Measurements from ENCODE around the gene PHAF1. TPM values are rescaled to one million over a fixed set of nuclear protein-coding genes. Genes with fewer than 3 reads are reported as not detected.

The PHAF1 gene
- total and polyA plus RNA-seq, 4 donors, result 15.5 to 32.2 (median 24.1) TPM

- 1% methylated on average over 94 of the region's 94 CpGs for WGBS (ENCODE audit: insufficient coverage)
- peaks cover 42% of the 10 kb centered on the region for H3K36me3 ChIP-seq (ENCODE audit: control insufficient read depth, insufficient read depth, low read length)
- H3K9me3 ChIP-seq (ENCODE audit: control insufficient read depth, insufficient read depth, low read length), result no peaks in the 10 kb centered on the region
- peaks cover 39% of the 10 kb centered on the region for H3K4me1 ChIP-seq (ENCODE audit: control insufficient read depth, insufficient read depth, low read length)
- peak overlapping the region; percentile 36 for H3K4me3 ChIP-seq (ENCODE audit: low read depth, low read length)
- peak in 1 of 6 donors; percentile 68 for DNase-seq (ENCODE audit: low read depth in 4 of 6, low spot score in 6 of 6)
- H3K27me3 ChIP-seq (ENCODE audit: control insufficient read depth, insufficient read depth, low read length), result peaks cover 65% of the 10 kb centered on the region
- H3K27ac ChIP-seq (ENCODE audit: low read depth, low read length), result peak overlapping the region; percentile 65
These were observed 40.5 kb downstream of the PHAF1 start for GRCh38 chr16:67150047-67150832.

DNA sequence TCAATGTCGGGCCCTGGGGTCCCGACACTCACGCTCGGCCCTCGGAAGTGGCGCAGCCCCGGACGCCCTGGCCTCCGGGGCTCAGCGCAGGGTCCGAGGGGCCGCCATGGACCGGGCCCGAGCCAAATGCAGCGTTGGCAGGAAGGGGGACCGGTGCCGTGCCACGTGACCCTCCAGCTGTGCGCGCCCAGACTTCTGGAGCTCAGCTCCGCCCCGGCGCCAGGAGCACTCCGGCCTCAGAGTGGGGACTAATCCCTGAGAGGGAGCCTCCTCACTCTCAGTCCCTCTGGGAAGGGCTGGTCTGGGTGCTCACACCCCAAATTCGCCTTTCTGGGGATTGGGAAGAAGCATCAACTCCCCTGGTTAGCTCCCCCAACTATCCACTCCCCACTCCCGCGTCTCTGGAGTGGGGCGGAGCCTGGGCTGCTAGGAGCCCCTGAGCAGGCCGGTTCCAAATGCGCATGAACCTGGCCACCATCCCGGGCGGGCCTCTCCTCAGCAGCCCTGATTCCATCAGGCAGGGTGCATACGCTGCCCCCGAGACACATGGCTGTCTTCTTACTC, 41.2 kb downstream of the PHAF1 start, which contains the start of gene B3GNT9:
TSS of gene B3GNT9 (minus strand) at position 166 of the 564 bp plus-strand sequence. CDS start 513 bp downstream, outside the sequence.
- Histone ChIP-seq H3K4me3 (ENCODE audit: low read depth, low read length) (peak within 1 kb of the TSS; percentile 36), H3K4me1 (ENCODE audit: control insufficient read depth, insufficient read depth, low read length) (peaks cover 45% of the 10 kb centered on the region), H3K9me3 (ENCODE audit: control insufficient read depth, insufficient read depth, low read length) (no peaks in the 10 kb centered on the region), H3K27me3 (ENCODE audit: control insufficient read depth, insufficient read depth, low read length) (peaks cover 71% of the 10 kb centered on the region), H3K36me3 (ENCODE audit: control insufficient read depth, insufficient read depth, low read length) (peaks cover 35% of the 10 kb centered on the region), H3K27ac (ENCODE audit: low read depth, low read length) (peak within 1 kb of the TSS; percentile 65)
- 3% methylated on average over 34 of the region's 34 CpGs for WGBS (ENCODE audit: insufficient coverage)
- peak in 2 of 6 donors; percentile 13 to 85 for DNase-seq (ENCODE audit: low read depth in 4 of 6, low spot score in 6 of 6)

DNA sequence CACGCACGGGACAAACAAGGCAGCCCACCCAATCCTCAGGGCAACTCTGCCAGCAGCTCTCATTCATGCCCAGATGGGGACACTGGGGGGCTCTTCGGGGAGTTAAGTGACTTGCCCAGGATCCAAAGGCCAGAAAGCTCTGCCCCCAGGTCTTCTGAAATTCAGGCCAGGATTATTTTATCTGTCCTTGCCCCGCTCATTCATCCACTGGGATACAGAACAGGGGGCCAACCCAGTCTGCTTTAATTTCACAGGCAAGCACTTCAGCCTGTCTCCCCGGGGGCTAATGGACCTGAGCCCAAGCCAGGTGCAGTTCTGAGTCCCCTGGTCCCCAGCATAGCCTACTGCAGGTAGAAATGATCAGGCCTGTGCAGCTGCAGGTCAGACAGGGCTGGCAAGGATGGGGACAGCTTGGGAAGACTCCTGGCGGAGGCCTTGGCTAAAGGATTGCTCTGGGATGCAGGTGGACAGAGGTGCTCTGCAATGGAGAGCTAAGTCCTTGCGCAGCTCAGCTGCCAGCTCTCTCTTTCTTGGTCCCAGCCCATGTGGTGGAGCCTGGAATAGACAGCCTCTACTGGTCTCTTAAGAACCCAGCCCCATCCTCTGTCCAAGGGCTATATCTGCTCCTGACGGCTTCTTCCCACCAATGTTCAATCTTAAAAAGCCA, 41.8 kb downstream of the PHAF1 start:
- H3K36me3 ChIP-seq (ENCODE audit: control insufficient read depth, insufficient read depth, low read length), result peaks cover 29% of the 10 kb centered on the region
- H3K9me3 ChIP-seq (ENCODE audit: control insufficient read depth, insufficient read depth, low read length), result no peaks in the 10 kb centered on the region
- peaks cover 77% of the 10 kb centered on the region for H3K27me3 ChIP-seq (ENCODE audit: control insufficient read depth, insufficient read depth, low read length)
- WGBS (ENCODE audit: insufficient coverage), result 49% methylated on average over 7 of the region's 8 CpGs
- DNase-seq (ENCODE audit: low read depth in 4 of 6, low spot score in 6 of 6), result no peak
- no peak overlapping the region for H3K27ac ChIP-seq (ENCODE audit: low read depth, low read length)
- peak overlapping the region; percentile 36 for H3K4me3 ChIP-seq (ENCODE audit: low read depth, low read length)
- H3K4me1 ChIP-seq (ENCODE audit: control insufficient read depth, insufficient read depth, low read length), result peaks cover 48% of the 10 kb centered on the region

DNA sequence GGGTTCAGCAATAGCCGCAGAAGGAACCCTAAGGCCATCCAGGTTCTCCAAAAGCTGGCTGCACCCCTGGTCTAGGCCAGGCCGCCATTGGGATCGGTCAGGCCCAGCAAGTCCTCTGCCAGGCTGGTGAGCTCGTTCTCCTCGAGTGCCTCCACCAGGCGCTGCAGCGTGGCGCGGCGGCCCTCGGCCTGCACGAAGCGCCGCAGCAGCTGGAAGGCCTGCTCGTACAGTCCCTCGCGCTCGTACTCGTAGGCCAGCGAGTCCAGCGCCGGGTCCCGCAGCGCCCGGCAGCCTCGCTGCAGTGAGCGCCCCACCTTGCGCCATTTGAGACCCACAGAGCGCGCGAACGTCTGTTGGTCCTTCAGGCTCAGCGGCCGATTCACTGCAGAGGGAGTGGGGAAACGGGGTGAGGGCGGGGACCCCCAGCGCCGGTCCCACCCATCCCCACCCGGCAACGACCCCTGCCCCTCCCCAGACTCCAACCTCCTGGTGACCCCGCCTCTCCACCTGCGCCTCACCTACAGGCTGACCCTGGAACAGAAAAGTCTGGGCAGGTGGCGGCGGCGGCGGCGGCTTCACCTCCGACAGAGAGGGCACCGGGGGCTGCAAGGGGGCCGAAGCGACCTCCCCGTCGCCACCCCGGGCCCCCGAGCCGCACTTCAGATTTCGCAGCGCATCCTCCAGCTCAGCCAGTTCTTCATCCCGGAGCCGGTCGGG, 45.0 kb downstream of the PHAF1 start:
- 6% methylated on average over 53 of the region's 61 CpGs for WGBS (ENCODE audit: insufficient coverage)
- Histone ChIP-seq H3K36me3 (ENCODE audit: control insufficient read depth, insufficient read depth, low read length) (no peaks in the 10 kb centered on the region), H3K27ac (ENCODE audit: low read depth, low read length) (no peak overlapping the region), H3K27me3 (ENCODE audit: control insufficient read depth, insufficient read depth, low read length) (peaks cover 85% of the 10 kb centered on the region), H3K4me3 (ENCODE audit: low read depth, low read length) (peak overlapping the region; percentile 32), H3K9me3 (ENCODE audit: control insufficient read depth, insufficient read depth, low read length) (no peaks in the 10 kb centered on the region), H3K4me1 (ENCODE audit: control insufficient read depth, insufficient read depth, low read length) (peaks cover 43% of the 10 kb centered on the region)
- peak in 1 of 6 donors; percentile 30 for DNase-seq (ENCODE audit: low read depth in 4 of 6, low spot score in 6 of 6)

DNA sequence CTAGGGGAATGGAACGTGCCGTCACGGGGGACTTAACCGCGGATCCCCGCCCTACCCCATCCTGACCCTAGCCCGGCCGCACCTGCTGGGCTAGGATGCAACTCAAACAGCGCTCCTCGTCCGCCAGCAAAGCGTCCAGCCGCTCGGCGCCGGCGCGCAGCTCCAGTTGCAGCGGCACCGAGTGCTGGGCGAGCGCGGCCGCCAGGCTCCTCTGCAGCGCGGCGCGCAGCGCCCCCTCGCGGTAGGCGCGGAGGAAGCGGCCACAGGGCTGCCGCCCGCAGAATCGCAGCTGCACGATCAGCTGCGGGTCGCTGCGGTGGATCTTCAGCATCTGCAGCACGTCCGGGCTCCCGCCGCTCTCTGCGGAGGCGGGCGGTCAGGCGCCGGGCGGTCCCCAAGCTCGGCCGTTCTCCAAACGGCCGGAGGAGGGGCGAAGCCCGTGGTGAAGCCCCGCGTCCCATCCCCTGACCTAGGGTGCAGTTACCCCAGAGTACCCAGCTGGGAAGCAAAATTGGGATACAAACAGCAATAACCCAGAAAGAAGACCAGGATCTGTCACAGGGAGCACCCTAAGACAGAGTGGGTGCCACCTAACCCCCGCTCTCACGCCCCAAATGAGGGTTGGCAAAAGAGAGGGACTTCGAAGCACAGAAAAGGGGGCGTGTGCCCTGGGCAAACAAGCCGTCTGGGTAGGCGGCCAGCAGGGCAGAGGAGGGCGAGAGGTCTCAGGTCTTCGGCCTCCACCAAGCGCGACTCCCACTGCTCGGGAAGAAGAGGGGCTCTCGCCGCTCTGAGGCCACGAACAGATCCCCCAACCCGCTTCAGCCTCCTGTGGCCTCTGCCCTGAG, 45.8 kb downstream of the PHAF1 start:
- no peaks in the 10 kb centered on the region for H3K9me3 ChIP-seq (ENCODE audit: control insufficient read depth, insufficient read depth, low read length)
- peaks cover 47% of the 10 kb centered on the region for H3K4me1 ChIP-seq (ENCODE audit: control insufficient read depth, insufficient read depth, low read length)
- no peaks in the 10 kb centered on the region for H3K36me3 ChIP-seq (ENCODE audit: control insufficient read depth, insufficient read depth, low read length)
- H3K27me3 ChIP-seq (ENCODE audit: control insufficient read depth, insufficient read depth, low read length), result peaks cover 85% of the 10 kb centered on the region
- H3K27ac ChIP-seq (ENCODE audit: low read depth, low read length), result no peak overlapping the region
- WGBS (ENCODE audit: insufficient coverage), result 2% methylated on average over 74 of the region's 74 CpGs
- peak in 4 of 6 donors; percentile 62 to 92 (median 81) for DNase-seq (ENCODE audit: low read depth in 4 of 6, low spot score in 6 of 6)
- H3K4me3 ChIP-seq (ENCODE audit: low read depth, low read length), result peak overlapping the region; percentile 32

- H3K27ac ChIP-seq (ENCODE audit: low read depth, low read length), result no peak overlapping the region
These were observed 46.6 kb downstream of the PHAF1 start for GRCh38 chr16:67156143-67156844.

GRCh38 chr16:67157106-67157748, 47.5 kb downstream of the PHAF1 start:
- whole genome bisulfite sequencing (ENCODE audit: insufficient coverage), result 38% methylated on average over 7 of the region's 7 CpGs
- no peak overlapping the region for H3K27ac ChIP-seq (ENCODE audit: low read depth, low read length)
- H3K4me1 ChIP-seq (ENCODE audit: control insufficient read depth, insufficient read depth, low read length), result peaks cover 50% of the 10 kb centered on the region
- H3K9me3 ChIP-seq (ENCODE audit: control insufficient read depth, insufficient read depth, low read length), result no peaks in the 10 kb centered on the region
- no peak overlapping the region for H3K4me3 ChIP-seq (ENCODE audit: low read depth, low read length)
- DNase-seq (ENCODE audit: low read depth in 4 of 6, low spot score in 6 of 6), result no peak
- H3K27me3 ChIP-seq (ENCODE audit: control insufficient read depth, insufficient read depth, low read length), result peaks cover 88% of the 10 kb centered on the region
- no peaks in the 10 kb centered on the region for H3K36me3 ChIP-seq (ENCODE audit: control insufficient read depth, insufficient read depth, low read length)

More at GRCh38 chr16:67156143-67156844, 46.6 kb downstream of the PHAF1 start:
- H3K27me3 ChIP-seq (ENCODE audit: control insufficient read depth, insufficient read depth, low read length), result peaks cover 85% of the 10 kb centered on the region
- H3K4me3 ChIP-seq (ENCODE audit: low read depth, low read length), result no peak overlapping the region
- 33% methylated on average over 14 of the region's 15 CpGs for WGBS (ENCODE audit: insufficient coverage)
- H3K4me1 ChIP-seq (ENCODE audit: control insufficient read depth, insufficient read depth, low read length), result peaks cover 47% of the 10 kb centered on the region
- no peaks in the 10 kb centered on the region for H3K9me3 ChIP-seq (ENCODE audit: control insufficient read depth, insufficient read depth, low read length)
- no peaks in the 10 kb centered on the region for H3K36me3 ChIP-seq (ENCODE audit: control insufficient read depth, insufficient read depth, low read length)
- no peak for DNase-seq (ENCODE audit: low read depth in 4 of 6, low spot score in 6 of 6)
